Tibial nerve (tissue), 4 donors: ENCODE results near the gene RELN. TPM values are rescaled to one million over a fixed set of nuclear protein-coding genes. Genes with fewer than 3 reads are reported as not detected.

Experiments used
- DNase-seq, 2 donors: peaks; one replicate each; pipeline ENCODE4 v3.0.0-alpha.2; 2019; ENCODE audit warnings: low spot score in 2 of 2
- H3K27ac ChIP-seq, 4 donors: fragments of 200-600 bp; sonication (generic) in 3 of 4; one replicate each; pipeline ENCODE4 v1.5.1; 2017 to 2019; ENCODE audit warnings: mild to moderate bottlenecking in 1 of 4
- H3K27me3 ChIP-seq, 2 donors: fragments of 200-600 bp; sonication (generic) in 1 of 2; one replicate each; pipeline versions ENCODE4 v1.5.1 to v1.6.0; 2017 to 2019
- H3K36me3 ChIP-seq, 3 donors: fragments of 200-600 bp; sonication (generic); one replicate each; pipeline ENCODE4 v1.5.1; 2018 to 2019
- H3K4me1 ChIP-seq, 4 donors: fragments of 200-600 bp; sonication (generic) in 3 of 4; one replicate each; pipeline ENCODE4 v1.5.1; 2017 to 2019
- H3K4me3 ChIP-seq, 4 donors: fragments of 200-600 bp; sonication (generic) in 3 of 4; one replicate each; pipeline ENCODE4 v1.5.1; 2017 to 2019; ENCODE audit warnings: mild to moderate bottlenecking in 1 of 4, moderate library complexity in 1 of 4
- H3K9me3 ChIP-seq, 4 donors: fragments of 200-600 bp; sonication (generic) in 3 of 4; one replicate each; pipeline ENCODE4 v1.5.1; 2017 to 2019
- CTCF ChIP-seq, 5 experiments: fragments of 200-600 bp in 3 of 5; fragments of 450-650 bp in 2 of 5; sonication (generic) in 3 of 5; IDR thresholded peaks; one replicate each; pipeline ENCODE4 v1.5.1; 2016 to 2019; ENCODE audit warnings: antibody characterized with exemption in 5 of 5, mild to moderate bottlenecking in 3 of 5, moderate library complexity in 2 of 5
- EP300 ChIP-seq, 2 donors: sonication (generic); formaldehyde crosslinking; IDR thresholded peaks; one replicate each; pipeline ENCODE4 v1.6.1; 2017; ENCODE audit warnings: antibody characterized with exemption in 2 of 2, mild to moderate bottlenecking in 1 of 2
- POLR2A ChIP-seq, 2 donors: fragments of 450-650 bp; IDR thresholded peaks; one replicate each; pipeline ENCODE4 v1.6.1; 2017; ENCODE audit warnings: antibody characterized with exemption in 2 of 2, mild to moderate bottlenecking in 2 of 2, moderate library complexity in 2 of 2
- WGBS, 2 donors: methylation state at CpG; one replicate each; pipeline ENCODE4 v1.1.5; 2018; 5-methylcytosine and 5-hydroxymethylcytosine counted together
- total RNA-seq, 4 donors: library from RNA; depleted of rRNA; stranded (reverse); fragments of >200 nt; gene quantifications; one replicate each; pipeline ENCODE4 v1.1.0, GENCODE V29; 2016

The RELN gene
- total RNA-seq, 4 donors from 2014 or later = 80.4 to 117 (median 102) TPM

GRCh38 chr7:103592844-103593243, 396.6 kb downstream of the RELN start:
- no peak for TF ChIP-seq POLR2A (IDR thresholded peaks at IDR 0.05)
- TF ChIP-seq CTCF (IDR thresholded peaks at IDR 0.05) = no peak
- TF ChIP-seq EP300 (IDR thresholded peaks at IDR 0.05) = no peak
- H3K4me3 ChIP-seq = no peak overlapping the region
- peaks cover 0 to 9% (median 0%) of the 10 kb centered on the region in 4 donors for H3K4me1 ChIP-seq
- peaks cover 0 to 5% (median 0%) of the 10 kb centered on the region in 3 donors for H3K36me3 ChIP-seq
- H3K27me3 ChIP-seq = no peaks in the 10 kb centered on the region
- DNase-seq = no peak
- H3K27ac ChIP-seq = no peak overlapping the region
- no peaks in the 10 kb centered on the region for H3K9me3 ChIP-seq

GRCh38 chr7:103592187-103592586, 397.3 kb downstream of the RELN start:
- H3K36me3 ChIP-seq = peaks cover 0 to 5% (median 0%) of the 10 kb centered on the region in 3 donors
- H3K27ac ChIP-seq = no peak overlapping the region
- H3K27me3 ChIP-seq = no peaks in the 10 kb centered on the region
- DNase-seq = no peak
- H3K9me3 ChIP-seq = no peaks in the 10 kb centered on the region
- H3K4me1 ChIP-seq = peaks cover 0 to 9% (median 0%) of the 10 kb centered on the region in 4 donors
- WGBS, 2 donors = 91 to 94% methylated on average over 1 of the region's 1 CpG
- TF ChIP-seq EP300 (IDR thresholded peaks at IDR 0.05) (no peak), CTCF (IDR thresholded peaks at IDR 0.05) (no peak), POLR2A (IDR thresholded peaks at IDR 0.05) (no peak)
- no peak overlapping the region for H3K4me3 ChIP-seq

- H3K27ac ChIP-seq = no peak overlapping the region
- H3K36me3 ChIP-seq = peaks cover 0 to 6% (median 0%) of the 10 kb centered on the region in 3 donors
- WGBS, 2 donors = 91 to 92% methylated on average over 2 of the region's 2 CpGs
- no peaks in the 10 kb centered on the region for H3K9me3 ChIP-seq
- no peak for DNase-seq
- no peak for TF ChIP-seq POLR2A (IDR thresholded peaks at IDR 0.05)
- no peak for TF ChIP-seq CTCF (IDR thresholded peaks at IDR 0.05)
- TF ChIP-seq EP300 (IDR thresholded peaks at IDR 0.05) = no peak
- H3K4me1 ChIP-seq = no peaks in the 10 kb centered on the region
- H3K27me3 ChIP-seq = no peaks in the 10 kb centered on the region
- H3K4me3 ChIP-seq = no peak overlapping the region
Measured at GRCh38 chr7:103580031-103580430, 409.4 kb downstream of the RELN start.

GRCh38 chr7:103577059-103577458, 412.4 kb downstream of the RELN start:
- 86 to 88% methylated on average over 2 of the region's 2 CpGs for WGBS, 2 donors
- no peak overlapping the region for H3K27ac ChIP-seq
- no peaks in the 10 kb centered on the region for H3K27me3 ChIP-seq
- no peaks in the 10 kb centered on the region for H3K9me3 ChIP-seq
- no peaks in the 10 kb centered on the region for H3K4me1 ChIP-seq
- DNase-seq = no peak
- TF ChIP-seq POLR2A (IDR thresholded peaks at IDR 0.05) (no peak), CTCF (IDR thresholded peaks at IDR 0.05) (no peak), EP300 (IDR thresholded peaks at IDR 0.05) (no peak)
- H3K36me3 ChIP-seq = peaks cover 0 to 6% (median 0%) of the 10 kb centered on the region in 3 donors
- no peak overlapping the region for H3K4me3 ChIP-seq

GRCh38 chr7:103576641-103577040, 412.8 kb downstream of the RELN start:
- no peaks in the 10 kb centered on the region for H3K4me1 ChIP-seq
- TF ChIP-seq CTCF (IDR thresholded peaks at IDR 0.05) = no peak
- TF ChIP-seq EP300 (IDR thresholded peaks at IDR 0.05) = no peak
- TF ChIP-seq POLR2A (IDR thresholded peaks at IDR 0.05) = no peak
- peaks cover 0 to 5% (median 0%) of the 10 kb centered on the region in 3 donors for H3K36me3 ChIP-seq
- no peaks in the 10 kb centered on the region for H3K9me3 ChIP-seq
- H3K27me3 ChIP-seq = no peaks in the 10 kb centered on the region
- DNase-seq = no peak
- H3K27ac ChIP-seq = no peak overlapping the region
- no peak overlapping the region for H3K4me3 ChIP-seq
- WGBS, 2 donors = 73 to 85% methylated on average over 5 of the region's 5 CpGs
